ENCODE data around the gene STAT3.

GRCh38 chr17:42424991-42425610 is 36.9 kb upstream of the STAT3 start:
- no peak for TF ChIP-seq CTCF (IDR thresholded peaks at IDR 0.05)
- no peak for TF ChIP-seq RAD21 (conservative IDR thresholded peaks at IDR 0.05 in 1 of 2, IDR thresholded peaks at IDR 0.05 in 1 of 2)
- TF ChIP-seq EP300 (IDR thresholded peaks at IDR 0.05): no peak
- TF ChIP-seq POLR2AphosphoS2 (conservative IDR thresholded peaks at IDR 0.05; ENCODE audit: low read length): no peak
